HG03060 (cell line): ENCODE data around the gene QKI.
"Not testable (repeated sequence)": the region's sequence is repeated elsewhere in the genome, so short reads cannot be mapped to it uniquely, and the experiment has no call there.

Experiments used
- ATAC-seq: cut with Tn5 transposase; IDR thresholded peaks from one replicate; pipeline ENCODE4 v1.9.1; 2021; ENCODE audit warnings: low read depth, moderate number of reproducible peaks; ENCODE audit not compliant: unreplicated experiment

The QKI gene

DNA sequence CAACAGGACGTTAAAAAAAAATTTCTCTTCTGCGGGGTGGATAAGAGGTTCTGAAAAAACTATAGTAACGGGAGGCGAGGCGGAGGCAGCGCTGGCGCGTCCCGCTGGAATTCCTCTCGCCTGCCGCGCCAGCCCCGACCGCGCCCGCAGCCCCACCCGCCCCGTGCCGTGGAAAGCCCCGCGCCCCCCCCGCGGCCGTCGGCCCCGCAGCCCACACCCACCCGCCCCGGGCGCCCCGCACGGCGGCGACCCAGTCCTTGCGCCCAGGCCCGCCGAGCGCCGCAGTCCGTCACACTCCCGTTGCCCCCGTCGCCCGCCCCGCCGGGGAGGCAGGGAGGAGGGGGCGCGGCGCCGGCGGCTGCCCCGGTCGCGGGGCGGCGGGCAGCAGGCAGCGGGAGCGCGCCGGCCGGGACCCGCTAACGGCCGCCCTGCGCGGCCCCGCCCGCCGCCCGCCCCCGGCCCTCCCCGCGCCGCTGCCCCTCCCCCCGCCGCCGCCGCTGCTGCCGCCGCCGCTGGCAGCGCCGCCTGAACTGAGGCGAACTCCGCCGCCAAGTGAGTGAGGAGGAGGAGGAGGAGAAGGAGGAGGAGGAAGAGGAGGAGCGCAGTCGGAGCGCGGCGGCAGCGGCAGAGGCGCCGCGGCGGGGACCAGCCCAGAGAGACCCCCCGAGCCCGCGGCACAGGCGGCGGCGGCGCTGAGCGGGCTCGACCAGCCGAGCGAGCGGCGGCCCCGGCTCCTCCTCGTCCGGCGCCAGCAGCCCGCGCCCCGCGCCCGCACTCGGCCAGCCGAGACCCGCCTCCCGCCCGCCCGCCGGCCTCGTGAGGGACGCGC, at the start of gene QKI:
TSS of gene QKI (plus strand) at position 602 of the 829 bp plus-strand sequence. CDS start 476 bp downstream, outside the sequence.
- ATAC-seq = no peak

DNA sequence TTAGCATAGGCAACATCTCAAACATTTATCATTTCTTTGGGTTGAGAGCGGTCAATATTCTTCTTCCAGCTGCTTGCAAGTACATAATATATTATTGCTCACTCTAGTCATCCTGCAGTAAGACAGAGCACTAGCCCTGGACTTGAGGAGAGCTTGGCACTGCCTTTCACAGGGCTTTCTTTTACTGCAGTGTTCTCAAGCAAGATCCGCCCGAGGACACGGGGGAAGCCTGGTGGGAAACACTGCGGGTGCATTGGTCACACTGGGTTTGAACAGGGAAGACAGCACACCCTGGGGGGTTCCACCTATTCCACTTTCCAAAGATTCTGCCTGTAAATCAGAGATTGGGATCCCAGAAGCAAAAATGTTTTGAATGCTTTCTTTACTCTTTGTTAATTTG, 48.2 kb upstream of the QKI start:
- no peak for ATAC-seq

DNA sequence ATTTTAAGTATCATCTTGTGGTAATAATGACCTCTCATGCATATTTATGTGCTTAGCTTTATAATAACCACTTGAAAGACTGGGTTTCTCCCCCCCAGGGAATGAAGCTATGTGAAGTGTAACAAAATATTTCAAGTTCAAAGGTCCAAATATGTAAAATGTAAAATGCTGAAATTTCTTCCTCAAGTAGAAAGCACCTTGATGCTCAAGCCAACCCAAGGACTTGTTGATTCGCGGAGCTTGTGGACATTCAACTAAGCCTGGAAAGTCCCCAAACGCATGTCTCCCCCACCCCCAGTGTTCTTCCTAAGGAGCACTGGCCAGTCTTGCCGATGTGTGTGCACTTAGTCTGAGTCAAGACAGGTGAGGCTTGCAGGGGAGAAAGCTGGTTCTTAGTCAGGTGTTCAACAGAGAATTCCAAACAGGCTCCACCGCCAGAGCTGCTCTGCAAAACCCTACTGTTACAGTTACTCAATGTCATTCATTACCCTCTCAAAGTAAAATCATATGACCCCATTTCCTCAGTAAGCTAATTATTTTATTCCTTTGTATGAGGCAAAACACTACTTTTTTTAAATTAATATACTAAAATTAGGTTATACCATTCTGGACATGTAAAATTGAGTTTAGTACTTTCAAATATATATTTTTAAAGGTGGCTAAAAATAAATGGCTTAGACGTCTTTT, 46.9 kb upstream of the QKI start:
- no peak for ATAC-seq

DNA sequence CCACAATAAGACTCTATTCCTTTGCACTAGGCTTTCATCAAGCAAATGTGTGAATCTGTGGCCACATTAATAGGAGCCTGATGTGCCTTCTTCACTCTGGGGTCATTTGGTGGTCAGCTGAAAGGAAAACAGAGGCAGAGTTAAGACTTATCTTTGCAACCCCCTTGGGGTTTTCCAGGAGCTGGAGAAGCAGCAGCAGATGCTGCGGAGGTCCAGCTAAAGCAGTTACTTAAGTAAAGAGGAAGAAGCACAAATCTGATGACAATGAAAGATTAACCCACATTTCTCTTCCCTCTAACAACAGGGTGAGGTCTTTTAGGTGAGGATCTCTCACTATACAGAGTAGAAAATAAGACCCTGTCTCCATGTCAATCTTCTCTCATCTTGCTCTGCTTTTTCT, 45.4 kb upstream of the QKI start:
- ATAC-seq = no peak

DNA sequence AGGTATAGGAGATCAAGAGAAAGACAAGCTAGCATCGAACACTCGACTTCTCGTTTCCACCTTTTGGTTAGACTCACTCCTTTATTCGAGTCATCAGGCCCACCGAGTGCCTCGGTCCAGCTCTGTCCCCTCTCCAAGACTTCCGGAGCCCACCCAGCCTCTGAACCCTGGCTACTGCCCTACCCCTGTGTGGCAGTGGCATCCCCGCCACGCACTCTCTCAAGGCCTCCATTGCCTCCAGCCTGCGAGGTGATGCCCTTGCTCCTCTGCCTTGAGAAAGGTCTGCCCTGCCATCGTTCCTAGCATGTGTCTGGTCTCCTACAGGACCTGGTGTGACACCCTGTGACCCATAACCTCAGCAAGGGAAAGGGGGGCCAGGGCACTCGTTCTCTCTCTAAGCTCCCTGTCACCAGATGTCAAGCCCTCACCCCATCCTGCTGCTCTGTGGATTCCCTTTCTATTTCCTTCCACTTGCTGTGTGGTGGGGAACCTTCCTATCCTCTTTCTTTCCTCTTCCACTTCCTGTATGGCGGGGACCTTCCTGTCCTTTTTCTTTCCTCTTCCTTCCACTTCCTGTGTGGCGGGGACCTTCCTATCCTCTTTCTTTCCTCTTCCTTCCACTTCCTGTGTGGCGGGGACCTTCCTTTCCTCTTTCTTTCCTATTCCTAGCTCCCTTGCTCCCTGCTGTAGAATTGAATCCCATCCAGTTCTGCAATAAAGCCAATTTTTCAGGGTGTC, 44.7 kb upstream of the QKI start:
- ATAC-seq = no peak

DNA sequence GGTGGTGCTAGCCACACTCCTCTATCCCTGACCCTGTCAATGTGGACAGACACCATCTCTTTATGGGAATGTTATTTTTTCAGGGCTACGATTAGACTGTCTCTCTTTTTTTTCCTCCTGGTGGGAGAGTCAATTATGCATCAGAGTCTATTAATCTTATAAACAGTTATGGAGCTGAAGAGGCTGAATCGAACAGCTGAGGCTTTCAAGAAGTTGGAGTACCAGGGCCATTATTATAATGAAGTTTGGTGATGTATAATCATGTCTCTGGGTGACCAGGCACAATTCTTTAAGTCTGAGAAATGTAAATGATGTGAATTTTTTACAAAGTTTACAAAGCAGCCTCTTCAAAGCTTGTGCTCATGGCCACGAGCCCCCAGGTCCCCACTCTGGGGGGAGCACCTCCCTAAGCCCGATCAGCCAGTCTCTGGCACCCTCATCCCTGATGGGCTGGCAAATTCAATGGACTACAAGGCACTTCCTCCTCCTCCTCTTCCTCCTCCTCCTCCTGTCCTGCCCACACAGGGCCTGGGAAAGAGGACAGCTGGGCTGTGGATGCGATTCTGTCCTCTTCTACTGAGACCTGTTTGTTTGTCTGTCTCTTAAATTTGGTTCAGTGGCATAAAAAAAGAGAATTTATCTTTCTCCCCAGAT, 43.9 kb upstream of the QKI start:
- ATAC-seq = no peak

DNA sequence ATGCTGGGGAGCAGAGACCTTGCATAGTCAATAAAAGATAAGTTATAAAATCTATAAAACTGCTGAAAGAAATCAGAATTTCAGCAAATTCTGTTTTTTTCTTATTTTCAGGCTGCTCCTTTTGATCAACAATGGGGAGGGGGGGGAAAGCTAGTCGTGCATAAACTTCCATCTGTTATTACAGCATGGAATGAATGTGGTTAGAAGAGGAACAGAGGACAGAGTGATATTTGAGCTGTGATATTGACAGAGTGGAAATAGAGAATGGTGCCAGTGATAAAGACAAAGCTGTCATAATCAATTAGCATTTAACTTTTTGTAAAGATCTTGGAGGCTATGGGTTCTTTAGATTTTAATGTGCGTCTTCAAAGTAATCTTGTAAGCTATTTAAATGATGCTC, 43.4 kb upstream of the QKI start:
- ATAC-seq = no peak

DNA sequence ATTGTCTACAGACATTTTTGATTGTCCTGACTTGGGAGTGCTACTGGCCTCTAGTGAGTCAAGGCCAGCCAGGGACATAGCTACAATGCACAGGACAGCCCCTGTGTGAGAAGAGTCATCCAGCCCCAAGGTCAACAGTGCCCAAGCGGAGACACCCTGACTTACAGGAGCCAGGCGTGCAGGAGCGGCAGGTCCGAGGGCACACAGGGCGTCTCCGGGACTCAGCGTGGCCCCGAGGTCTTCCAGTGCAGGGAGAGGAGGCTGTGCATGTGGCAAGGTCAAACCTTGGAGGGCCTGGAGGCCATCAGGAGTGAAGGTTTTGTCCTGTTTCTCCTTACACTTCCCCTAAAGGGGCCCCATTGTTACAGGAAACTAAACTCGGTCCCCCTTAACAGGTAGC, 41.3 kb upstream of the QKI start:
- ATAC-seq = no peak

DNA sequence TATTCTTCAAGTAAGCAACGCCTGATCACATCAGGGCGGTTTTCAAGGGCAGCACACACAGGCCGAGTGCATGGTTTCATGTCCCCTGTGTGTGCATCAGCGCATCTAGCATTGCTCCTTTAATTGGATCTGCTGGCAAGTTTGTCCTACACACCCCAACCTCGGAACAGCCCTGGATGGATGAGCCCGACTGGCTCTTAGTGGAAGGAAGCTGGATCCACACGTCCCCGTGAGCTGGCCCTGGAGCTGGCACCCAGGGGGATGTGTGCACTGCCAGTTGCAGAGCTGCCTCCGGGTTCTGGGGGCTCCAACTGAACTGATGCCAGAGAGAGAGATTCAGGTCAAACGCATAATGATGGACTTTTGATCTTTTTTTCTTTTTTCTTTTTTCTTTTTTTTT, 39.2 kb upstream of the QKI start:
- no peak for ATAC-seq

DNA sequence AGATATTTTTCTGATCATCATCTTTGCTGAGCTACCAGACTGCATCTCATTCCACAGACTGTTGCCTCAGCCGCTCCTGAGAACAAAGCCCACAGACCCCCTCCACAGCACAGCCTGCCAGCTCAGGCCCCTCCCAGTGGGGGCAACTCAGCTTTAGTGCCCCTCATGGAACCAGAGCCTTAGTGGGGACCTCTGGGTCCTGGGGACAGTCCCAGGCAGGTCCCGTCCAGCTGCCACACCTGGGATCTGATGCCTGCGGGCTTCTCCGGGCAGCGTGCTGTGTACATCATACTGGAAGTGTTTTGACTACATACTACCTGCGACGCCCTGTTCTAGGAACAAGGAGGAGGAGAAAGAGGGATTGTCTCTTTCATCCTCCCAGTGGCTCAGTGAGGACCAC, 38.3 kb upstream of the QKI start:
- ATAC-seq = no peak

DNA sequence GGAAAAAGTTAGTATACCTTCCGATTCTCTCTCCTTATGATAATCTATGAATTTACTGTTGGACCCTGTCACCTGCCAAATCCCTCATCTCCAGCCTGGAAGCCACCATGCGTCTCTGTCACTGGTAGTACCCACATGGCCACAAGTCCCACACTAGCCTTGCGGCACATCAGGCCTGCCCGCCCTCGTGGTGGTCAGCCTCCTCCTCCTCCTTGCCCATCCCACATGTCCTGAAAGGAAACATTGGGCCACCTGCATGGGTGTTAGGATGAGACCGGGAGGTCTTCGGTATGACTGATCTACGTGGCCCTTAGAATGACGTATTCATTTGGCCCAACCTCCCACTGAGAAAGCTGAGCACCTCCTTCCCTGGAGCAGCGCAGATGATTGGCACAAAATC, 37.0 kb upstream of the QKI start:
- ATAC-seq = no peak

DNA sequence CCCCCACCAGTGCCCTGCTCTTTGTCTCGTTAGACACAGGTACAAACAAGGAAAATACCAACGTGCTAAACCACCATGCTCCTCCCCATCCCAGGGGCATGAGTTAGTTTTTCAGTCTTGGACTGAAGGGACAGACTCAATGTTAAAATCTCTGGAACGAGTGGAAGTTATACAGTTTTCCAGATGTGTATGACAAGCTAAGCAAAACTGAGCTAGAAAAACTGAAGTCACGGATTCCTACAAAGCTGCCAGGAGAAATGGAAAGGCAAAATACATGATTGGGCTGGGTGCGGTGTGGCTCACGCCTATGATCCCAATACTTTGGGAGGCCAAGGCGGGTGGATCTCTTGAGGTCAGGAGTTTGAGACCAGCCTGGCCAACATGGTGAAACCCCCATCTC, 34.3 kb upstream of the QKI start:
- no peak for ATAC-seq

DNA sequence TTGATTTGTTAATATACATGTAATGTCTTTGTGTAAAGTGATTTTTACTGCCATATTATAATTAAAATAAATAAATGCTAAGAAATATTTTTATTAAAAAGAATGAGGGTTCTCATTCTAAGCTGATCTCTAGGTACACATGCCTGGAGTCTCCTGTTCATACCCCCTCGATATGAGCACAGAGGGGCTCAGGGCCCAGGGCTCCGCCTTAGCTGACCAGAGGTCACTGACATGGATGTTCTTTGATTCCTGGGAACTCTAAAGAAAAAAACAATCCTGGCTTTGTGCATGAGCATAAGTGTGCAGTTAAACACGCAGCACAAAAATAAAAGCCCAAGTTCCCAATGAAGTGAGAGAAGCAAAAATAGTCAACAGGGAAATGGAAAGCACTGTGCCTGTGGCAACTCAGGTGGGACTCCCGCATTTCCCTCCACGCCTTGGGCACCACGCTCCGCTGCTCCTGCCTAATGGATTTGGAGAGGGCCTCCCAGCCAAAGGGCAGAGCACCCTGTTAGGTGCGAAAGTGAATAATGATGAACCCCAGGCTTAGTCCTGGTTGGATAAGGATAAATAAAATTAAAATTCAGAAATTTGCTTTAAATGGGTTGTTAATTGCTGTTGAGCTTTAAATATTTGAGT, 33.3 kb upstream of the QKI start:
- no peak for ATAC-seq

DNA sequence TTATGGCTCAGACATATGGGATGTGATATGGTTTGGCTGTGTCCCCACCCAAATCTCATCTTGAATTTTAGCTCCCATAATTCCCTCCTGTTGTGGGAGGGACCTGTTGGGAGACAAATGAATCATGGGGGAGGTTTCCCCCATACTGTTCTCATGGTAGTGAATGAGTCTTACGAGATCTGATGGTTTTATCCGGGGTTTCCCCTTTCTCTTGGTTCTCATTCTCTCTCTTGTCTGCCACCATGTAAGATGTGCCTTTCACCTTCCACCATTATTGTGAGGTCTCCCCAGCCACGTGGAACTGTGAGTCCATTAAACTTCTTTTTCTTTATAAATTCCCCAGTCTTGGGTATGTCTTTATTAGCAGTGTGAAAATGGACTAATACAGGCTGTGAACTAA, 31.1 kb upstream of the QKI start:
- ATAC-seq = not testable (repeated sequence)

DNA sequence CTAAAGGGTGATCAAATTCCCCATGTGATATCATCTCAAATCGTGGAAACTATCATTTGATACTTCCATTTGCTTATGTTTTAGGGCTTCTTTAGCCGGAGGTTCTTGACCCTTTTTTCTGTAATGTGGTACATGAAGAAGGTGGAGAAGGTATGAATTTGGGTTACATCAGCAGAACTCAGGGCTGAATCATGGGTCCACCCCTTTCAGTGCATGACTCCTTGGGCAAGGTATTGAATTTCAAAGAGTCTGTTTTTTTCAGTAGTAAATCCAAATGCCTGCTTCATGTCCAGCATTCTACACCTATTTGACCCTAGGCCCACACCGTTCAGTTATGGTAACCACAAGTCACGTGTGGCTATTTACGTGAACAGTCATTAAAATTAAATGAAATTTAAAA, 30.6 kb upstream of the QKI start:
- ATAC-seq = no peak

DNA sequence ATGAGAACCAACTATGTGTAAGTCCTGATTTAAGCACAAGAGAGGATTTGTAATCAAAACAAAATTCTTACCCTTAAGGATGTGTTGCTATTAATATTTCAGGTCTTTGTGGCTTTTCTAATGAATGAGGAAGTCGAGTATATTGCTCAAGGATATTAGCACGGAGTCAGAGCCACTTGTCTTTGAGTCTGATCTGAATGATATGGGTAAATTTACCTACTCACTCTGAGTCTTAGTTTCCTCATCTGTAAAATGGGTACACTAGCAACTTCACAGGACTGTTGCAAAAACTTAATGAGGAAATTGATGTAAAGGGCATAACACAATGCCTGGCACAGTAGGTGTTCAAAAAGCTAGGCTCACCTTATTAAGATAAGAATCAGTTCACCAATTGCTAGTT, 30.0 kb upstream of the QKI start:
- no peak for ATAC-seq

DNA sequence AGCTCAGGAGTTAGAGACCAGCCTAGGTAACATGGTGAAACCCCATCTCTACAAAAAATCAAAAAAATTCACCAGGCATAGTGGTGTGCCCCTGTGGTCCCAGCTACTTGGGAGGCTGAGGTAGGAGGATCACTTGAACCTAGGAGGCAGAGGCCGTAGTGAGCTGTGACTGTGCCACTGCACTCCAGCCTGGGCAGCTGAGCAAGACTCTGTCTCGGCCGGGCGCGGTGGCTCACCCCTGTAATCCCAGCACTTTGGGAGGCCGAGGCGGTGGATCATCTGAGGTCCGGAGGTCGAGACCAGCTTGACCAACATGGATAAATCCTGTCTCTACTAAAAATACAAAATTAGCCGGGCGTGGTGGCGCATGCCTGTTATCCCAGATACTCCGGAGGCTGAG, 29.0 kb upstream of the QKI start:
- ATAC-seq = not testable (repeated sequence)

DNA sequence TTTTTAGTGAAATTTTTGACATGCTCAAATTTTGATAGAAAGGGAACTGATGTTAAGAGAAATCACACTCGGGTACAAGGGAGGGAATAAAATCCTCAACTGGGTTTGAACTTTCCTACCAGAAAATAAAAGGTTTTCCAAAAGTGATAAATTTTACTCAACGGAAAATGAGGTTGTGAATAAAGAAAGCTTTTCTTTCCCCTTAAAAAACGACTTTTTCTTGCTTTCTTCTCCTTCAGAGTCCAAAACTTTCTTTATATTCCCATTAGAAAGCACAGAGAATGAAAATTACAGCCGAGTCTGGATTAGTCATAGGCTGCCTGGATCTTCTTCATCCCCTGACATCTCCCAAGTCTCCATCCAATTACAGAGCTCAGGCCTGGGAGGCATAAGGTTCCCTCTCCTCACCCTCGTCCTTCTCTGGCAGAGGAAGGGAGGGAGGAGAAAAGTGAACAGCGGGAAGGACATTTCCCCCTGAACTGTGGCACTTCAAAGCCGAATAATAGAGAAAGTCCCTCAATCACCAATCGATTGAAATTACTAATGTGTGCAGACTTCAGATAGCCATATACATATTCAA, 28.1 kb upstream of the QKI start:
- ATAC-seq = no peak

DNA sequence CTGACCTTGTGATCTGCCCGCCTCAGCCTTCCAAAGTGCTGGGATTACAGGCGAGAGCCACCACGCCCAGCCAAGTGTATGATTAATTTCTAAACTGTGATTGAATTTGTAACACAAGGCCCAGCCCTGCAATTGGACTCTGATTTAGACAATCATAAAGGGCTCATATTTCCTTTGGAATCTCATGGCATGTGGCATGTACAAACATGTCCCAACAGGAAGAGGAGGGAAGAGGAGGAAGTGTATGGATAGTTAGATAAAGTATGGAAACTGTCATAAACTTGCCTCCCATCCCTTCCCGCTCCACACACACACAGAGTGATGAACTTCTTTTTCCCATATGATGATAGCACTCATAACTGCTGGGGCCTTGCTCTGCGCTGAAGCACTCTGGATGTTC, 27.2 kb upstream of the QKI start:
- ATAC-seq = no peak

DNA sequence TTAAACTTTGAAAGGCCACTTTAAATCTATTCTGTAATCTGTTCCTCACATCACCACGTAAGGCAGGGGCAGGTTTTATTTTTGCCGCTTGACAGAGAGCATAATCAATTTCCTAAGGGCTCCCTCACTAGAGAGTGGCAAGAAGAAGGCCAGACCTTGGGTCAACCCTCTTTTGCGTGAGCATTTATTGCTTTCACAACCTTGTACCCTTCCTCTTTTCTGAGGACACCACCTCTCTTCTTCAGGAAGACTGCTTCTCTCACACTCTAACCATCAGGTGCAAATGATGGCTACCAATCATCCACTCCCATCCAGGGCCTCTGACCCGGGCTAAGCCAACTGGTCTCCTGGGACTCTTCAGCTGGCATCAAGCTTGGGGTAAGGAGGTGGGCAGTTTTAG, 25.2 kb upstream of the QKI start:
- no peak for ATAC-seq
